WTC11 (cell line): ENCODE measurements around the gene RGS14.

Experiments
- CREM ChIP-seq: sonication (generic); formaldehyde crosslinking; IDR thresholded peaks from 2 replicates; pipeline ENCODE4 v1.8.1; 2022; ENCODE audit warnings: mild to moderate bottlenecking, missing genetic modification reagents, moderate library complexity
- EMX1 ChIP-seq: fragments of 250-450 bp; sonication (Bioruptor Pico); IDR thresholded peaks from 2 replicates; pipeline ENCODE4 v1.8.0; 2021; ENCODE audit warnings: mild to moderate bottlenecking
- ESRRA ChIP-seq: sonication (generic); formaldehyde crosslinking; IDR thresholded peaks from 2 replicates; pipeline ENCODE4 v1.8.1; 2022; ENCODE audit warnings: mild to moderate bottlenecking, missing genetic modification reagents, borderline replicate concordance
- FOXJ3 ChIP-seq: sonication (generic); formaldehyde crosslinking; IDR thresholded peaks from 2 replicates; pipeline ENCODE4 v1.9.0; 2021; ENCODE audit warnings: missing genetic modification reagents, mild to moderate bottlenecking, borderline replicate concordance
- GABPB1 ChIP-seq: sonication (generic); formaldehyde crosslinking; IDR thresholded peaks from 2 replicates; pipeline ENCODE4 v1.8.1; 2023; ENCODE audit warnings: mild to moderate bottlenecking, missing genetic modification reagents
- KAT7 ChIP-seq: sonication (generic); formaldehyde crosslinking; IDR thresholded peaks from 2 replicates; pipeline ENCODE4 v1.8.1; 2023; ENCODE audit warnings: missing genetic modification reagents, mild to moderate bottlenecking, borderline replicate concordance
- NFYB ChIP-seq: sonication (generic); formaldehyde crosslinking; conservative IDR thresholded peaks from 2 replicates; pipeline ENCODE4 v1.8.0; 2022; ENCODE audit warnings: low read depth, missing genetic modification reagents
- NR2C2 ChIP-seq: sonication (generic); formaldehyde crosslinking; IDR thresholded peaks from 2 replicates; pipeline ENCODE4 v1.8.0; 2022; ENCODE audit warnings: mild to moderate bottlenecking, missing genetic modification reagents
- NR3C1 ChIP-seq: sonication (generic); formaldehyde crosslinking; conservative IDR thresholded peaks from 2 replicates; pipeline ENCODE4 v1.8.1; 2023; ENCODE audit warnings: low read depth, mild to moderate bottlenecking, missing genetic modification reagents
- SMAD3 ChIP-seq: sonication (generic); formaldehyde crosslinking; IDR thresholded peaks from 2 replicates; pipeline ENCODE4 v1.8.0; 2022; ENCODE audit warnings: missing genetic modification reagents, mild to moderate bottlenecking, borderline replicate concordance
- ZNF121 ChIP-seq: sonication (generic); formaldehyde crosslinking; IDR thresholded peaks from 2 replicates; pipeline ENCODE4 v1.8.0; 2023; ENCODE audit warnings: missing genetic modification reagents
- TF ChIP-seq, protein P1 (sequence below): fragments of 200-600 bp; IDR thresholded peaks from 2 replicates; pipeline ENCODE4 v1.8.0; 2022; ENCODE audit warnings: antibody characterized with exemption
- TF ChIP-seq, protein P2 (sequence below): sonication (generic); formaldehyde crosslinking; IDR thresholded peaks from 2 replicates; pipeline ENCODE4 v1.8.1; 2023; ENCODE audit warnings: mild to moderate bottlenecking, missing genetic modification reagents, borderline replicate concordance
- TF ChIP-seq, protein P3 (sequence below): sonication (generic); formaldehyde crosslinking; IDR thresholded peaks from 2 replicates; pipeline ENCODE4 v1.8.0; 2023; ENCODE audit warnings: missing genetic modification reagents, mild to moderate bottlenecking, borderline replicate concordance

DNA sequence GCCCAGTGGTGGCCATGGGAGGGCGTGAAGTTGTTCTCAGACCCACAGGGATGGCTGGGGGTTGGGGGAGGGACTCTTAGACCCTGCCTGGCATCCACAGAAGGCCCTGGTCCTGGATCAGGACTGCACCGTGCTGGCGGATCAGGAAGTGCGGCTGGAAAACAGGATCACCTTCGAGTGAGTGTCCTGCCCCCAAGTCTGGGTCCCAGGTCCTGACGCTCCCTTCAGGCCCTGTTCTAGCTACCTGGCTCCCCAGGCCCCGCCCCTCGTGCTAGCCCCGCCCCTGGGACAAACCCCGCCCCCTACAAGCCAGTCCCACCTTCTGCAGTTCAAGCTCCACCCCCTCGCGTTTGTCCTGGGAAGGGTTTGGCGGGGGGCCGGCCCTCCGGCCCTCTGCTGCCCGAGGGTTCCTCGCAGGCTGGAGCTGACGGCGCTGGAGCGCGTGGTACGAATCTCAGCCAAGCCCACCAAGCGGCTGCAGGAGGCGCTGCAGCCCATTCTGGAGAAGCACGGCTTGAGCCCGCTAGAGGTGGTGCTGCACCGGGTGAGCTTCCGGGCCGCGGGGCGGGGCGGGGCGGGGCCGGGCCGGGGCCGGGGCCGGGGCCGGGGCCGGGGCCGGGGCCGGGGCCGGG lies 12.9 kb downstream of the RGS14 start:
- TF ChIP-seq, protein P1, sequence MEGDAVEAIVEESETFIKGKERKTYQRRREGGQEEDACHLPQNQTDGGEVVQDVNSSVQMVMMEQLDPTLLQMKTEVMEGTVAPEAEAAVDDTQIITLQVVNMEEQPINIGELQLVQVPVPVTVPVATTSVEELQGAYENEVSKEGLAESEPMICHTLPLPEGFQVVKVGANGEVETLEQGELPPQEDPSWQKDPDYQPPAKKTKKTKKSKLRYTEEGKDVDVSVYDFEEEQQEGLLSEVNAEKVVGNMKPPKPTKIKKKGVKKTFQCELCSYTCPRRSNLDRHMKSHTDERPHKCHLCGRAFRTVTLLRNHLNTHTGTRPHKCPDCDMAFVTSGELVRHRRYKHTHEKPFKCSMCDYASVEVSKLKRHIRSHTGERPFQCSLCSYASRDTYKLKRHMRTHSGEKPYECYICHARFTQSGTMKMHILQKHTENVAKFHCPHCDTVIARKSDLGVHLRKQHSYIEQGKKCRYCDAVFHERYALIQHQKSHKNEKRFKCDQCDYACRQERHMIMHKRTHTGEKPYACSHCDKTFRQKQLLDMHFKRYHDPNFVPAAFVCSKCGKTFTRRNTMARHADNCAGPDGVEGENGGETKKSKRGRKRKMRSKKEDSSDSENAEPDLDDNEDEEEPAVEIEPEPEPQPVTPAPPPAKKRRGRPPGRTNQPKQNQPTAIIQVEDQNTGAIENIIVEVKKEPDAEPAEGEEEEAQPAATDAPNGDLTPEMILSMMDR: peak; percentile 45; the same call in 1 of the 2 replicates
- TF ChIP-seq GABPB1 (peak; percentile 66), NR3C1 (CRISPR knock-in tag) (no peak), NFYB (CRISPR knock-in tag) (no peak), ZNF121 (CRISPR knock-in tag) (no peak), EMX1 (CRISPR knock-in tag) (no peak), SMAD3 (CRISPR knock-in tag) (no peak), FOXJ3 (no peak), NR2C2 (no peak), KAT7 (CRISPR knock-in tag) (no peak), ESRRA (CRISPR knock-in tag) (no peak), CREM (CRISPR knock-in tag) (no peak)
- TF ChIP-seq, protein P2, sequence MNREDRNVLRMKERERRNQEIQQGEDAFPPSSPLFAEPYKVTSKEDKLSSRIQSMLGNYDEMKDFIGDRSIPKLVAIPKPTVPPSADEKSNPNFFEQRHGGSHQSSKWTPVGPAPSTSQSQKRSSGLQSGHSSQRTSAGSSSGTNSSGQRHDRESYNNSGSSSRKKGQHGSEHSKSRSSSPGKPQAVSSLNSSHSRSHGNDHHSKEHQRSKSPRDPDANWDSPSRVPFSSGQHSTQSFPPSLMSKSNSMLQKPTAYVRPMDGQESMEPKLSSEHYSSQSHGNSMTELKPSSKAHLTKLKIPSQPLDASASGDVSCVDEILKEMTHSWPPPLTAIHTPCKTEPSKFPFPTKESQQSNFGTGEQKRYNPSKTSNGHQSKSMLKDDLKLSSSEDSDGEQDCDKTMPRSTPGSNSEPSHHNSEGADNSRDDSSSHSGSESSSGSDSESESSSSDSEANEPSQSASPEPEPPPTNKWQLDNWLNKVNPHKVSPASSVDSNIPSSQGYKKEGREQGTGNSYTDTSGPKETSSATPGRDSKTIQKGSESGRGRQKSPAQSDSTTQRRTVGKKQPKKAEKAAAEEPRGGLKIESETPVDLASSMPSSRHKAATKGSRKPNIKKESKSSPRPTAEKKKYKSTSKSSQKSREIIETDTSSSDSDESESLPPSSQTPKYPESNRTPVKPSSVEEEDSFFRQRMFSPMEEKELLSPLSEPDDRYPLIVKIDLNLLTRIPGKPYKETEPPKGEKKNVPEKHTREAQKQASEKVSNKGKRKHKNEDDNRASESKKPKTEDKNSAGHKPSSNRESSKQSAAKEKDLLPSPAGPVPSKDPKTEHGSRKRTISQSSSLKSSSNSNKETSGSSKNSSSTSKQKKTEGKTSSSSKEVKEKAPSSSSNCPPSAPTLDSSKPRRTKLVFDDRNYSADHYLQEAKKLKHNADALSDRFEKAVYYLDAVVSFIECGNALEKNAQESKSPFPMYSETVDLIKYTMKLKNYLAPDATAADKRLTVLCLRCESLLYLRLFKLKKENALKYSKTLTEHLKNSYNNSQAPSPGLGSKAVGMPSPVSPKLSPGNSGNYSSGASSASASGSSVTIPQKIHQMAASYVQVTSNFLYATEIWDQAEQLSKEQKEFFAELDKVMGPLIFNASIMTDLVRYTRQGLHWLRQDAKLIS (CRISPR knock-in tag): 0 out of 2 replicates have a peak, but pooled peaks have one; percentile 57
- TF ChIP-seq, protein P3, sequence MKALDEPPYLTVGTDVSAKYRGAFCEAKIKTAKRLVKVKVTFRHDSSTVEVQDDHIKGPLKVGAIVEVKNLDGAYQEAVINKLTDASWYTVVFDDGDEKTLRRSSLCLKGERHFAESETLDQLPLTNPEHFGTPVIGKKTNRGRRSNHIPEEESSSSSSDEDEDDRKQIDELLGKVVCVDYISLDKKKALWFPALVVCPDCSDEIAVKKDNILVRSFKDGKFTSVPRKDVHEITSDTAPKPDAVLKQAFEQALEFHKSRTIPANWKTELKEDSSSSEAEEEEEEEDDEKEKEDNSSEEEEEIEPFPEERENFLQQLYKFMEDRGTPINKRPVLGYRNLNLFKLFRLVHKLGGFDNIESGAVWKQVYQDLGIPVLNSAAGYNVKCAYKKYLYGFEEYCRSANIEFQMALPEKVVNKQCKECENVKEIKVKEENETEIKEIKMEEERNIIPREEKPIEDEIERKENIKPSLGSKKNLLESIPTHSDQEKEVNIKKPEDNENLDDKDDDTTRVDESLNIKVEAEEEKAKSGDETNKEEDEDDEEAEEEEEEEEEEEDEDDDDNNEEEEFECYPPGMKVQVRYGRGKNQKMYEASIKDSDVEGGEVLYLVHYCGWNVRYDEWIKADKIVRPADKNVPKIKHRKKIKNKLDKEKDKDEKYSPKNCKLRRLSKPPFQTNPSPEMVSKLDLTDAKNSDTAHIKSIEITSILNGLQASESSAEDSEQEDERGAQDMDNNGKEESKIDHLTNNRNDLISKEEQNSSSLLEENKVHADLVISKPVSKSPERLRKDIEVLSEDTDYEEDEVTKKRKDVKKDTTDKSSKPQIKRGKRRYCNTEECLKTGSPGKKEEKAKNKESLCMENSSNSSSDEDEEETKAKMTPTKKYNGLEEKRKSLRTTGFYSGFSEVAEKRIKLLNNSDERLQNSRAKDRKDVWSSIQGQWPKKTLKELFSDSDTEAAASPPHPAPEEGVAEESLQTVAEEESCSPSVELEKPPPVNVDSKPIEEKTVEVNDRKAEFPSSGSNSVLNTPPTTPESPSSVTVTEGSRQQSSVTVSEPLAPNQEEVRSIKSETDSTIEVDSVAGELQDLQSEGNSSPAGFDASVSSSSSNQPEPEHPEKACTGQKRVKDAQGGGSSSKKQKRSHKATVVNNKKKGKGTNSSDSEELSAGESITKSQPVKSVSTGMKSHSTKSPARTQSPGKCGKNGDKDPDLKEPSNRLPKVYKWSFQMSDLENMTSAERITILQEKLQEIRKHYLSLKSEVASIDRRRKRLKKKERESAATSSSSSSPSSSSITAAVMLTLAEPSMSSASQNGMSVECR: no peak; the same call in 1 of the 2 replicates
